NCI-H2196 (cell line): Measurements from ENCODE around the gene ACTR5.
"Not testable (repeated sequence)": the region's sequence is repeated elsewhere in the genome, so short reads cannot be mapped to it uniquely, and the experiment has no call there.

Source experiments
- DNase-seq: peaks from one replicate; lab custom pipeline; 2025; ENCODE audit not compliant: unreplicated experiment; lab: John Stamatoyannopoulos, UW

The ACTR5 gene

DNA sequence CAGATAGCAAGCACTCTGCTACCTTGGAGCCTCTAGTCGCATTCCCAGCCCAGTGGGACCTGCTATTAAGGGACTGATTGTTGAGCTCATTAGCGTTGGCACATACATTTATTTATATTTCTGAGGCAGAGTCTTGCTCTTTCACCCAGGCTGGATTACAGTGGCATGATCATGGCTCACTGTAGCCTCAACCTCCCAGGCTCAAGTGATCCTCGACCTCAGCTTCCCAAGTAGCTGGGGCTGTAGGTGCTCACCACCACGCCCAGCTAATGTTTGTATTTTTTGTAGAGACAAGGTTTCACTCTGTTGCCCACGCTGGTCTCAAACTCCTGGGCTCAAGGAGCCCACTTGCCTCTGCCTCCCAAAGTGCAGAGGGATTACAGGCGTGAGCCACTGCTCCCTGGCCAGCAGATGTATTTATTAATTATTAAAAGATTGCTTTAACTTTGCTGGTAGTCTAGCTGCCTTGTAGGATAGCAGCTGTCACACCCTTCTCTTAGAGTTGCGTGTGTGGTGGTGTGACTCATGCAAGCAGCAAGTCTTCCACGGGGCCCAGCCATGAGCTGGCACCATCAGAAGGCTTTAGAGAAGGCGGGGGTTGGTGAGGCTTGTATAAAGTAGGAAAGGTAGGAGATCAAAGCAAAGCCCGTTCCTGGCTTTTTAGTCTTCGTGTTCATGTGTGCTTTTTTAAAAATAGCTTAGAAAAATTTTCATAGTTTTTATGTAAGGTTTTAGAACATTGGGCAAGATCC lies 16.5 kb downstream of the ACTR5 start:
- no peak for DNase-seq

GRCh38 chr20:38766071-38766470 lies 17.8 kb downstream of the ACTR5 start:
- no peak for DNase-seq

DNA sequence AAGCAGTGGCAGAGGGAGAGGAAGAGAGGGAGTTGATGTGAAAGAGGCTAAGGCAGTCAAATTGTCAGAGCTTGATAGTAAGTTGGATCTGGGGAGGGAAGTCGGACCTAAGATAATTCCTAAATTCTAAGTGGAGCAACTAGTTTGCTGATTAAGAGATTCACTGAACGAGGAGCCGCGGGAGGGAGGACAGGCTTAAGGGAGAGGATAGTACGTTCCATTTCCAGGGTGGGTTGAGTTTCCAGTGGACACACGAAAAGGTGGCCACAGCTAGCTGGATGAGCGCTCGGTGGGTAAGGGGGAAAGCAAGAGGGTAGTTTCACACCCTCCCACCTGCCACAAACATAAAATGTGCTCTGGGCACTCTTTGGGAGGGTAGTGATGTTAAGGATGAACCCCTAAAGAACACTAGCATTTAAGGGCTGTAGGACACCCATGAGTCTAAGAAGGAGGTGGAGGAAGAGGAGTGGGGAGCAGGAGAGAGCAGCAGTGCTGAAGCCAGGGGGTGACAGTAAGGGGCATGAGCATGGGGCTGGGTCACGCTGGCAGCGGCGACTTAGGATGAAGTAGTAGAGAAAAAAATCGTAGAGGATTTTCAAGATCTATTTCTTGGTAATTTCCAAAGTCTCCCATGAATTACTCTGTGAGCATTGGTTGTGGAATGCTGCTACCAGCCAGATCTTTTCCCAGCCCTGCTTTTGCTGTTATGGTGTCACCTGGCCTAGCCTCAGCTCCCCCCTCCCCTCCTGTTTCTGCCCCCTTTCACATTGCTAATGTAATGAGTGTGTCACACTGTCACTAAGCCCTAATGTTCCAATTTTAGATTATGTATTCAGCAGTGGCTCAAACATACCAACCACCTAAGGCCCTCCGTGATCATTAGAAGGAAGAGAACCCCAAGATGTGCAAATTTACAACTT lies 21.4 kb downstream of the ACTR5 start:
- no peak for DNase-seq

GRCh38 chr20:38770546-38770945 lies 22.3 kb downstream of the ACTR5 start:
- DNase-seq = no peak

DNA sequence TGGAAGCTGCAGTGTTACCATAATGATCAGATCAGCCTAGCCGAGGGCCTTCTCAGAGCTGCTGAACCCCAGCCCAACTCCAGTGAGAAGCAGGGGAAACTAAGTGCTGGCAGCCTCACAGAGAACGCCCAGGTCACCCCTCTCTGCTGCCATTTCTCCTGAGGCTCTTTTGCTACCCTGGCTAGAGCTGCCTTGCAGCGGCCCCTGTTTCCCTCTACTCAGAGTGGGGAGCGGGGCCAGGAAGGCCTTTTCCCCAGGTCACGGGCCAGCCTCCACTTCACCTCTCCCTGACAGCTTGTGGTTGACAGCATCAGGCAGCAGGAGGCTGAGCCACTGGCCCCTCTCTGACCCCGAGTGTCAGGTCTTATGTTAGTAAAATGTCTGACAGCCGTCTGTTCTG lies 22.7 kb downstream of the ACTR5 start:
- DNase-seq = no peak

DNA sequence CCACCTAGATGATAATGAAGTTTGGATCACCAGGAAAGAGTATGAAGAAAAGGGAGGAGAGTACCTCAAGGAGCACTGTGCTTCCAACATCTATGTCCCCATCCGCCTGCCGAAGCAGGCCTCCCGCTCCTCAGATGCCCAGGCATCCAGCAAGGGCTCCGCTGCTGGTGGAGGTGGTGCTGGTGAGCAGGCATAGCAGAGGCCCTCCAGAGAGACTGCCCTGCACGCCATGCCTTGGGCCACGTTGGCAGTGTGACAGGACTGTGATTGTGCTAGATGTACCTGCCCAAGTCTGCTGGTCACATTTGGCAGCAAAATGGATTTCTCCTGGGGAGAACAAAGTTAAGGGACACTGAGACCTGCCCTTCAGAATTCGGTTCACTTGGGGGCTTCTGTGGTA lies 23.4 kb downstream of the ACTR5 start:
- DNase-seq = no peak

- no peak for DNase-seq
Observed at GRCh38 chr20:38774167-38774566, 25.9 kb downstream of the ACTR5 start.

DNA sequence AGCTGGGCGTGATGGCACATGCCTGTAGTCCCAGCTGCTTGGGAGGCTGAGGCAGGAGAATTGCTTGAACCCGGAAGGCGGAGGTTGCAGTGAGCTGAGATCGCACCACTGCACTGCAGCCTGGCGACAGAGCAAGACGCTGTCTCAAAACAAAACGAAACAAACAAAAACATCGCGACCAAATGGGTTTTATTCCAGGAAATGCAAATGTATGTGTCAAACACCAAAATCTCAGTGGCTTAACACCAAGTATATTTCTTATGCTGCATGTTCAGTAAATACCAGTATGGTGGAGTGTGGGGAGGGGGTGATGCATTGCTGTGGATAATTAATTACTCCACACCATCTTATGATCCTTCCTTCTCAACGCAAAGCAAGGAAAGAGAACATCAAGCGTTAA lies 28.1 kb downstream of the ACTR5 start:
- DNase-seq = no peak

- no peak for DNase-seq
Observed at GRCh38 chr20:38779247-38780097, 31.2 kb downstream of the ACTR5 start.

DNA sequence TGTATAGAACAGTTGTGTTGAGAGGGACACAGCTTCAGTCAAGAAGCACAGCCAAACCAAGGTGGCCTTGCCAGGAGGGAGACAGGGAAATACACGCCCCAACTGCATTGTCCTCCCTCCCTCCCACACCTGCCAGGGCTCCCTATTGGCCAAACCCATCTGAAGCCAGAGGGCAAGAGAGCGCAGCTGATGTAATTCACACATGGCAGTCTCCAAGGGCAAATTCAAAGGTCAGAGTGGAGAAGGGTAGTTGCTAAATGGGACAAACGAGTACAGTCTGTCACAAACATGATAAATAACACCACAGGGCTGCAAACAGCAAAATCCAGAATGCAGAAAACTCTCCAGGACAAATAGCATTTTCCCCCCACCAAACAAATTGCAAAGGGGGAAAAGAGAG lies 34.0 kb downstream of the ACTR5 start:
- no peak for DNase-seq

DNA sequence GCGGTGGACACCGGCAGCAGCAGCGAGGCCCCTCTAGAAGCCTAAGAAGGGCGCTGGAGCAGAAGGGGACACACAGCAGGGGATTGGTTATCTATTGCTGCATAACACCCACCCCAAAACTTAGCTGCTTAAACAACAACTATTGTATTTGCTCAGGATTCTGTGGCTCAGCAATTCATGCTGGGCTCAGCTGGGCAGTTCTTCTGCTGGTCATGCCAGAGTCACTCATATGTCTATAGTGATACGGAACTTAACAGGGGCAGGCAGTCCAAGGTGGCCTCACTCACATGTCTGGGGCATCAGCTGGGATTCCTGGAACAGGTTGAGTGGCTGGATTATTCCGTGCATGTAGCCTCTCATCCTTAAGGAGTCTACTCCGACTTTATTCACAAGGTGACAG lies 39.6 kb downstream of the ACTR5 start:
- DNase-seq = no peak

- DNase-seq = no peak
Observed at GRCh38 chr20:38789503-38790199, 41.4 kb downstream of the ACTR5 start.

DNA sequence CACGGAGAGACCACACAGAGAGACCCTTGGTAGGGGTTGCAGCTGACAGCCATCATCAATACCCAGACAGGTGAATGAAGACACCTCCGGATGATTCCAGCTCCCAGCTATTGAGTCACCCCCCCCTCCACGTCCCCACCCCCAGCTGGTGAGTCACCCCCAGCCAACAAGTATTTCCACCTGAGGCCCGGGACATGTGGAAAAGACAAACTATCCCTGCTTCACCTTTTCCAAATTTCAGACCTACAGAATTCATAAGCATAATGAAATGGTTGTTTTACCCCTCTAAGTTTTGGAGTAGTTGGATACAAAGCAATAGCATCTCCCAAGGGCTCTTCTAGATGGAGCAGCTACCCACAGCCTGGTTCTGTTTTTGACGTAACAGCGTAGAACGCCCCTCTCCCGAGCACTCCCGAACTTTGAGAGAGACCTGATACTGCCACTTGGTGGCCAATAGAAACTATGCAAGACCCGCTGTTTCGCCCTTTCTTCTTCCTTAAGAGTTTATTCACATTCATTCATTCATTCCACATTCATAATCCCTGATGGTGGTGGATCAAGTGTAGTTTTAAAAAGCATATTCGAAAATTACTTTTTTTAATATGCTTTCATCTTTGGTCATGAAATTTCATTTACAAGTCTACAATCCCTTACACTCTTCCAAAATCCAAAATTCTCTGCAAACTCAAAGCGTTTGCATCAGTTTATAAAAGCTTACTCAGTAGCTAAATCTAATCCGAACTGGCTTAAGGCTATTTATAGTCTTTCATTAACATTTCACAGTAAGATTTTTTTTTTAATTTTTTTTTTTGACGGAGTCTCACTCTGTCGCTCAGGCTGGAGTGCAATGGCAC lies 42.2 kb downstream of the ACTR5 start:
- DNase-seq = peak; percentile 53

DNA sequence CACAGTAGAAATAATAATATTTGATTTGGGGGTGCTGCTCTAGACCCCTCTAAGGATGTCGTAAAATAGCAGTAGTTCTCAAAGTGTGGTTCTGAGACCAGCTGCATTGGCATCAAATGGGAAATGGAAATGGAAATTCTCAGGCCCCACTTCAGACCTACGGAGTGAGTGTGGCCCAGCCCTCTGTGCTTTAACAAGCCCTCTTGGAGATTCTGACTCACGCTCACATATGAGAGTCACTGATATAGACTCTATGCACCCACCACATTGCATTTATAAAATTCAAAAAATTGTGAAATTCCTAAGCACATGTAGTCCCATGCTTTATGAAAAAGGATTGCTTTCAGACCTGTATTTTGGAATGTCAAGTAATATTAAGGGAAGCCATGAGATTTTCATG lies 43.0 kb downstream of the ACTR5 start:
- DNase-seq = no peak

DNA sequence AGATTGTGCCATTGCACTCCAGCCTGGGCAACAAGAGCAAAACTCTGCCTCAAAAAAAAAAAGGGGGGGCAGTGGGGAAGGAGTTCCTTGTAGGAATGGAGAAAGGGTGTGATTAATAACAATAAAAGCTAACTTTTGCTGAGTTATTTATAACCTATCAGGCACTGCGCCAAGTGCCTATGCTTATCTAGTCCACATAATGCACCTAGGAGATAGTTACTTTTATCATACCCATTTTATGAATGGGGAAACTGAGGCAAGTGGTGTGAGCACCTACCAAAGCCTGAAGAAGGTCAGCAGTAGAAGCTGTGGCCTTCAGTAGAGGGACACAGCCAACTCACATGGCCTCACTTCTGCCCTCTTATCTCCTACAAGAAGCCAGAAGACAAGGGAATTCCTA lies 43.7 kb downstream of the ACTR5 start:
- DNase-seq = no peak

GRCh38 chr20:38794057-38794456 lies 45.8 kb downstream of the ACTR5 start:
- DNase-seq = not testable (repeated sequence)

- no peak for DNase-seq
Observed at GRCh38 chr20:38798266-38798665, 50.0 kb downstream of the ACTR5 start.

GRCh38 chr20:38799203-38799602 lies 50.9 kb downstream of the ACTR5 start:
- no peak for DNase-seq

- DNase-seq = no peak
Observed at GRCh38 chr20:38800882-38801281, 52.6 kb downstream of the ACTR5 start.

- no peak for DNase-seq
Observed at GRCh38 chr20:38804221-38804620, 56.0 kb downstream of the ACTR5 start.
